ENCODE measurements around the gene KCNE4.

The KCNE4 gene

GRCh38 chr2:223086370-223086981 is 34.5 kb downstream of the KCNE4 start:
- H3K27ac ChIP-seq: no peak overlapping the region
- TF ChIP-seq CTCF (IDR thresholded peaks at IDR 0.05) (no peak), ZFX (IDR thresholded peaks at IDR 0.05; ENCODE audit: borderline replicate concordance) (no peak)

- no peak overlapping the region for H3K27ac ChIP-seq
- TF ChIP-seq CTCF (IDR thresholded peaks at IDR 0.05) (no peak), ZFX (IDR thresholded peaks at IDR 0.05; ENCODE audit: borderline replicate concordance) (no peak)
Measured at GRCh38 chr2:223087466-223087865, 35.5 kb downstream of the KCNE4 start.

- TF ChIP-seq ZFX (IDR thresholded peaks at IDR 0.05; ENCODE audit: borderline replicate concordance) (no peak), CTCF (IDR thresholded peaks at IDR 0.05) (no peak)
Measured at GRCh38 chr2:223088866-223089265, 36.9 kb downstream of the KCNE4 start.

GRCh38 chr2:223090039-223090438 is 38.0 kb downstream of the KCNE4 start:
- no peak for TF ChIP-seq CTCF (IDR thresholded peaks at IDR 0.05)
- no peak for TF ChIP-seq ZFX (IDR thresholded peaks at IDR 0.05; ENCODE audit: borderline replicate concordance)
- H3K27ac ChIP-seq: no peak overlapping the region

More at GRCh38 chr2:223088866-223089265, 36.9 kb downstream of the KCNE4 start:
- no peak overlapping the region for H3K27ac ChIP-seq

- H3K27ac ChIP-seq: no peak overlapping the region
- TF ChIP-seq ZFX (IDR thresholded peaks at IDR 0.05; ENCODE audit: borderline replicate concordance) (no peak), CTCF (IDR thresholded peaks at IDR 0.05) (no peak)
Measured at GRCh38 chr2:223090540-223091235, 38.7 kb downstream of the KCNE4 start.

- no peak for TF ChIP-seq ZFX (IDR thresholded peaks at IDR 0.05; ENCODE audit: borderline replicate concordance)
- TF ChIP-seq CTCF (IDR thresholded peaks at IDR 0.05): no peak
- no peak overlapping the region for H3K27ac ChIP-seq
Measured at GRCh38 chr2:223092667-223093066, 40.7 kb downstream of the KCNE4 start.
